HepG2 (cell line): ENCODE measurements around the gene SETD2. TPM values are rescaled to one million over a fixed set of nuclear protein-coding genes. Genes with fewer than 3 reads are reported as not detected.
A peak's percentile ranks its signal among the peaks of the same experiment; 100 is the strongest.

Experiments used
- ATAC-seq: fragments of 200-7000 bp; cut with Tn5 transposase; 3 replicates; pipeline ENCODE4 v1.9.1; 2020; ENCODE audit warnings: mild to moderate bottlenecking, moderate library complexity
- BruUV-seq: library from RNA; stranded (reverse); fragments of 400-500 nt; replicated peaks from 2 replicates; lab custom pipeline; 2021; lab: Mats Ljungman, UMichigan
- CTCF ChIA-PET: fragments of 300-600 bp; formaldehyde crosslinking; extraction: SDS; loops from one replicate; lab custom pipeline; 2021; ENCODE audit warnings: low total read pairs, inconsistent platforms, low intra/inter-chr PET ratio; lab: Yijun Ruan, JAX
- POLR2A ChIA-PET: fragments of 350-600 bp; sonication (Branson Sonifier 250); formaldehyde crosslinking; loops from one replicate; lab custom pipeline; 2020; ENCODE audit warnings: antibody characterized with exemption, inconsistent platforms; lab: Yijun Ruan, JAX
- DNase-seq: peaks from one replicate; pipeline ENCODE4 v3.0.0-alpha.2; 2015; ENCODE audit warnings: low spot score
- FAIRE-seq: peaks from 3 replicates; lab custom pipeline; 2011; peaks lifted over from hg19 to GRCh38; lab: Jason Lieb, UNC
- H2AFZ ChIP-seq: one replicate; pipeline ENCODE4 v1.6.1; 2011; ENCODE audit warnings: low read length, inconsistent platforms
- H3K27ac ChIP-seq: fragments of 300-600 bp; 3 replicates; pipeline ENCODE4 v1.8.0; 2011; ENCODE audit warnings: mixed run types, mild to moderate bottlenecking, mixed read lengths, low read length, inconsistent platforms; ENCODE audit not compliant: insufficient read depth; ENCODE audit errors: extremely low read length
- H3K27me3 ChIP-seq, 2 experiments: fragments of 200-600 bp in 1 of 2; 2 replicates in 1 of 2; 3 replicates in 1 of 2; pipeline versions ENCODE4 v1.6.0 to v1.8.0; 2011; ENCODE audit warnings: low read length in 2 of 2, mild to moderate bottlenecking in 2 of 2, moderate library complexity in 2 of 2, inconsistent platforms in 1 of 2; ENCODE audit not compliant: insufficient read depth in 2 of 2, control insufficient read depth in 1 of 2
- H3K36me3 ChIP-seq, 2 experiments: fragments of 200-600 bp in 1 of 2; replicated peaks in 1 of 2; 2 replicates in 1 of 2; 3 replicates in 1 of 2; pipeline versions ENCODE4 v1.5.1 to v1.8.0; 2011; ENCODE audit warnings: low read length in 2 of 2, inconsistent platforms in 1 of 2; ENCODE audit not compliant: insufficient read depth in 2 of 2, control insufficient read depth in 1 of 2
- H3K4me1 ChIP-seq: 2 replicates; pipeline ENCODE4 v1.5.1; 2012; ENCODE audit warnings: low read length, inconsistent platforms; ENCODE audit not compliant: insufficient read depth
- H3K4me2 ChIP-seq: 2 replicates; pipeline ENCODE4 v1.6.0; 2011; ENCODE audit warnings: low read depth, low read length, inconsistent platforms
- H3K4me3 ChIP-seq, 3 experiments: fragments of 200-600 bp in 1 of 3; sonication (generic), shearing (Covaris generic) in 1 of 3; replicated peaks in 1 of 3; 2 replicates each; pipeline ENCODE4 v1.5.1; 2011 to 2016; ENCODE audit warnings: low read length in 3 of 3, inconsistent platforms in 2 of 3, low read depth in 2 of 3, mild to moderate bottlenecking in 2 of 3, control low read depth in 1 of 3, mixed read lengths in 1 of 3; ENCODE audit not compliant: insufficient read depth in 1 of 3
- H3K79me2 ChIP-seq: one replicate; pipeline ENCODE4 v1.6.1; 2011; ENCODE audit warnings: low read length, inconsistent platforms; ENCODE audit not compliant: insufficient read depth
- H3K9ac ChIP-seq: 2 replicates; pipeline ENCODE4 v1.6.0; 2011; ENCODE audit warnings: mild to moderate bottlenecking, low read depth, low read length, inconsistent platforms; ENCODE audit not compliant: insufficient read depth
- H3K9me3 ChIP-seq: 2 replicates; pipeline ENCODE4 v1.5.1; 2012; ENCODE audit warnings: mild to moderate bottlenecking, low read length
- H4K20me1 ChIP-seq: 2 replicates; pipeline ENCODE4 v1.6.0; 2011; ENCODE audit warnings: inconsistent platforms, mild to moderate bottlenecking, low read length, moderate library complexity; ENCODE audit not compliant: insufficient read depth
- ARID2 ChIP-seq: sonication (generic); formaldehyde crosslinking; IDR thresholded peaks from 2 replicates; pipeline ENCODE4 v1.8.1; 2022; ENCODE audit warnings: mild to moderate bottlenecking, missing genetic modification reagents, borderline replicate concordance
- DBP ChIP-seq: sonication (generic); formaldehyde crosslinking; IDR thresholded peaks from 2 replicates; pipeline ENCODE4 v1.4.0; 2020; ENCODE audit warnings: missing genetic modification reagents; ENCODE audit errors: not compliant biosample characterization
- FOXK1 ChIP-seq: sonication (generic); formaldehyde crosslinking; IDR thresholded peaks from 2 replicates; pipeline ENCODE4 v1.4.0; 2020; ENCODE audit warnings: low read depth, missing genetic modification reagents, borderline replicate concordance
- FOXM1 ChIP-seq: sonication (generic); formaldehyde crosslinking; IDR thresholded peaks from 2 replicates; pipeline ENCODE4 v1.5.0; 2020; ENCODE audit warnings: missing genetic modification reagents
- HINFP ChIP-seq: sonication (generic); formaldehyde crosslinking; IDR thresholded peaks from 2 replicates; pipeline ENCODE4 v1.4.0; 2020; ENCODE audit warnings: low read depth, mild to moderate bottlenecking, missing genetic modification reagents
- IKZF4 ChIP-seq: sonication (generic); formaldehyde crosslinking; IDR thresholded peaks from 2 replicates; pipeline ENCODE4 v1.5.1; 2020; ENCODE audit warnings: borderline replicate concordance, mild to moderate bottlenecking, low read depth, missing genetic modification reagents; ENCODE audit errors: not compliant biosample characterization
- KLF11 ChIP-seq: IDR thresholded peaks from 2 replicates; pipeline ENCODE4 v1.6.1; 2016; ENCODE audit warnings: missing compliant biosample characterization
- MYC ChIP-seq: sonication (generic); formaldehyde crosslinking; IDR thresholded peaks from 2 replicates; pipeline ENCODE4 v1.9.0; 2021; ENCODE audit warnings: missing genetic modification reagents, borderline replicate concordance
- NCOA2 ChIP-seq: sonication (generic); formaldehyde crosslinking; IDR thresholded peaks from 2 replicates; pipeline ENCODE4 v1.8.0; 2022; ENCODE audit warnings: inconsistent platforms
- RBM22 ChIP-seq: fragments of 200-400 bp; formaldehyde crosslinking; optimal IDR thresholded peaks from 2 replicates; pipeline ENCODE3; 2017; ENCODE audit warnings: mild to moderate bottlenecking, low read length, moderate library complexity
- SCMH1 ChIP-seq: sonication (generic); formaldehyde crosslinking; IDR thresholded peaks from 2 replicates; pipeline ENCODE4 v1.9.0; 2021; ENCODE audit warnings: missing genetic modification reagents, mild to moderate bottlenecking, borderline replicate concordance
- TAF1 ChIP-seq: sonication (generic); formaldehyde crosslinking; IDR thresholded peaks from 2 replicates; pipeline ENCODE4 v1.4.0; 2020; ENCODE audit warnings: missing genetic modification reagents
- TOE1 ChIP-seq: sonication (generic); formaldehyde crosslinking; IDR thresholded peaks from 2 replicates; pipeline ENCODE4 v1.4.0; 2020; ENCODE audit warnings: mild to moderate bottlenecking, missing genetic modification reagents
- YEATS4 ChIP-seq: sonication (generic); formaldehyde crosslinking; IDR thresholded peaks from 2 replicates; pipeline ENCODE4 v1.4.0; 2020; ENCODE audit warnings: missing genetic modification reagents, borderline replicate concordance
- ZBTB1 ChIP-seq: sonication (generic); formaldehyde crosslinking; IDR thresholded peaks from 2 replicates; pipeline ENCODE4 v1.4.0; 2020; ENCODE audit warnings: missing genetic modification reagents, borderline replicate concordance
- ZGPAT ChIP-seq: IDR thresholded peaks from 2 replicates; pipeline ENCODE4 v1.6.1; 2016; ENCODE audit warnings: mild to moderate bottlenecking
- ZNF124 ChIP-seq: sonication (generic); formaldehyde crosslinking; IDR thresholded peaks from 2 replicates; pipeline ENCODE4 v1.4.0; 2020; ENCODE audit warnings: missing genetic modification reagents
- ZNF251 ChIP-seq: sonication (generic); formaldehyde crosslinking; IDR thresholded peaks from 2 replicates; pipeline ENCODE4 v1.9.0; 2021; ENCODE audit warnings: mild to moderate bottlenecking, missing genetic modification reagents
- ZNF460 ChIP-seq: sonication (generic); formaldehyde crosslinking; IDR thresholded peaks from 2 replicates; pipeline ENCODE4 v1.5.1; 2020; ENCODE audit warnings: missing genetic modification reagents, mild to moderate bottlenecking, borderline replicate concordance
- ZUFSP ChIP-seq: sonication (generic); formaldehyde crosslinking; IDR thresholded peaks from 2 replicates; pipeline ENCODE4 v1.9.0; 2021; ENCODE audit warnings: missing genetic modification reagents, mild to moderate bottlenecking, borderline replicate concordance
- WGBS: methylation state at CpG from one replicate; pipeline ENCODE4 v1.1.6; 2017; ENCODE audit warnings: low lambda C conversion rate; 5-methylcytosine and 5-hydroxymethylcytosine counted together
- in situ Hi-C: cut with HindIII; loops from 2 replicates; pipeline ENCODE4 v1.10.0; 2017; ENCODE audit warnings: low pct_unique_long_range_greater_than_20kb; ENCODE audit not compliant: extremely low pct_ligation_motif_present
- intact Hi-C: fragments of 100-400 bp; cut with micrococcal nuclease; formaldehyde crosslinking; loops from one replicate; pipeline ENCODE4 v1.10.0; 2022; ENCODE audit not compliant: unreplicated experiment
- polyA plus RNA-seq, 8 experiments: library from polyadenylated mRNA; depleted of rRNA in 3 of 8; stranded (reverse) in 7 of 8; unstranded in 1 of 8; fragments of >200 nt; fragmentation: Illumina TruSeq in 4 of 8; extraction: Trizol in 4 of 8; gene quantifications; 2 replicates each; pipeline versions ENCODE4 v1.2.1 to v1.2.3, GENCODE V29; 2011 to 2016; ENCODE audit warnings: low read depth in 4 of 8, missing spikeins in 1 of 8, mixed read lengths in 1 of 8; ENCODE audit not compliant: insufficient read depth in 1 of 8
- total RNA-seq, 5 experiments: library from RNA; depleted of rRNA; stranded (reverse); fragments of >200 nt; fragmentation: Illumina TruSeq; extraction: Trizol; gene quantifications; 2 replicates each; pipeline ENCODE4 v1.2.3, GENCODE V29; 2016; ENCODE audit warnings: low read depth in 1 of 5

The SETD2 gene
- total and polyA plus RNA-seq, 2 of the 13 experiments (the other 11 are each of a cell fraction or from before 2014, with no cell fraction given), result 14.2 to 24.2 TPM

- TF ChIP-seq ZGPAT (CRISPR knock-in tag), result 0 out of 2 replicates have a peak, but pooled peaks have one; percentile 13
Measured at GRCh38 chr3:47140553-47140952, 23.4 kb downstream of the SETD2 start (continued).

- Histone ChIP-seq H3K36me3 (no peaks in the 10 kb centered on the region; a peak in 4 of 5 replicates), H3K27ac (no peak overlapping the region), H3K9ac (no peak overlapping the region), H4K20me1 (peaks cover 16% of the 10 kb centered on the region), H3K9me3 (no peaks in the 10 kb centered on the region), H3K27me3 (no peaks in the 10 kb centered on the region), H3K4me2 (no peak overlapping the region), H3K79me2 (peaks cover 89% of the 10 kb centered on the region), H3K4me3 (no peak overlapping the region), H3K4me1 (peaks cover 36% of the 10 kb centered on the region), H2AFZ (no peak overlapping the region)
- CTCF ChIA-PET, result no interaction called here
- no peak for TF ChIP-seq ZNF124 (CRISPR knock-in tag)
- no peak for TF ChIP-seq ZNF251
- no peak for TF ChIP-seq ZBTB1
- no peak for TF ChIP-seq DBP (CRISPR knock-in tag)
- no peak for TF ChIP-seq IKZF4 (CRISPR knock-in tag)
- TF ChIP-seq SCMH1 (CRISPR knock-in tag), result no peak
- no peak for TF ChIP-seq KLF11 (CRISPR knock-in tag)
- TF ChIP-seq NCOA2 (CRISPR knock-in tag), result no peak
- TF ChIP-seq FOXK1 (CRISPR knock-in tag), result no peak
- no peak for TF ChIP-seq HINFP (CRISPR knock-in tag)
- TF ChIP-seq ZUFSP (CRISPR knock-in tag), result no peak
- TF ChIP-seq FOXM1, result no peak
- no peak for TF ChIP-seq ZNF460
- TF ChIP-seq YEATS4 (CRISPR knock-in tag), result no peak
- no peak for TF ChIP-seq RBM22
- TF ChIP-seq MYC (CRISPR knock-in tag), result no peak
- TF ChIP-seq TAF1, result no peak
- no peak for TF ChIP-seq ARID2 (CRISPR knock-in tag)
- TF ChIP-seq TOE1 (CRISPR knock-in tag), result no peak
- 96% methylated on average over 3 of the region's 3 CpGs for WGBS
- POLR2A ChIA-PET, result no interaction called here
- DNase-seq (no peak), ATAC-seq (no peak), FAIRE-seq (no peak)
- in situ Hi-C loops (no loop called here), intact Hi-C loops (no loop called here)
- BruUV-seq, result no TSS peak
Measured at GRCh38 chr3:47134311-47134710, 29.6 kb downstream of the SETD2 start.
